ENCODE measurements around the gene DAP.

DNA sequence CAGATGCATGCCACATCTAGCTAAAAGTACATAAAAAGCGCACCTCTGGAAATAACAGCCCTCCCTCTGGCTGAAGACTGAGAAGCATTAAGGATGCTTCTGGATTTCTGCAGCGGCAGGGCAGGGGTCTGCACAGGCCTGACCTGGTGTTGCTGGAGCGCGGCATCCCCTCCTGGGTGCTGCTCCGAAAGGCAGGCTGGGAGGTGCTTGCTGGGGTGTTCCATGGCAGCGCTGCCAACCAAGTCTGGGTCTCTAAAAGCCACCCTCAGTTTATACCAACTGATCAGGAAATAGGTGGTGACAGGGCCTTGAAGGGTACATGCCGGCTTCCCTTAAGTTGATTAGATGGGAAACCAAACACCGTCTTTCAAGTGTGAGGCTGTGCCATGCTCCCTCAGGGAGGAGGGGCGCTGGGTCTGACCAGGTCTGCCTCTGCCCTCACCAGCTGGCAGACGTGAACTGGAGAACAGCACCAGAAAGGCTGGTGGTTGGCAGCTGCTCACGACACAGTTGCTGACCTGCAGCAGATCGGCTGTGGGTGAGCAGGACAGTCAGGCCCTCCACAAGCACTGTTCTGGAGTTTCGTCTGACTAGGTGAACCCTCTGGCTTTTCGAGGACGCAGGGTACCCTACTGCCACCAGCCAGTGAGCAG is 81.6 kb downstream of the DAP start:
- no peak for TF ChIP-seq EZH2 (IDR thresholded peaks at IDR 0.05; ENCODE audit: borderline replicate concordance, low read depth, low read length, poor library complexity, severe bottlenecking)
- TF ChIP-seq, protein P1, sequence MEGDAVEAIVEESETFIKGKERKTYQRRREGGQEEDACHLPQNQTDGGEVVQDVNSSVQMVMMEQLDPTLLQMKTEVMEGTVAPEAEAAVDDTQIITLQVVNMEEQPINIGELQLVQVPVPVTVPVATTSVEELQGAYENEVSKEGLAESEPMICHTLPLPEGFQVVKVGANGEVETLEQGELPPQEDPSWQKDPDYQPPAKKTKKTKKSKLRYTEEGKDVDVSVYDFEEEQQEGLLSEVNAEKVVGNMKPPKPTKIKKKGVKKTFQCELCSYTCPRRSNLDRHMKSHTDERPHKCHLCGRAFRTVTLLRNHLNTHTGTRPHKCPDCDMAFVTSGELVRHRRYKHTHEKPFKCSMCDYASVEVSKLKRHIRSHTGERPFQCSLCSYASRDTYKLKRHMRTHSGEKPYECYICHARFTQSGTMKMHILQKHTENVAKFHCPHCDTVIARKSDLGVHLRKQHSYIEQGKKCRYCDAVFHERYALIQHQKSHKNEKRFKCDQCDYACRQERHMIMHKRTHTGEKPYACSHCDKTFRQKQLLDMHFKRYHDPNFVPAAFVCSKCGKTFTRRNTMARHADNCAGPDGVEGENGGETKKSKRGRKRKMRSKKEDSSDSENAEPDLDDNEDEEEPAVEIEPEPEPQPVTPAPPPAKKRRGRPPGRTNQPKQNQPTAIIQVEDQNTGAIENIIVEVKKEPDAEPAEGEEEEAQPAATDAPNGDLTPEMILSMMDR (conservative IDR thresholded peaks at IDR 0.05; ENCODE audit: low read depth, low read length): no peak

Measured in A673 (cell line).